Measurements from ENCODE around the gene STAG1. TPM values are rescaled to one million over a fixed set of nuclear protein-coding genes. Genes with fewer than 3 reads are reported as not detected.

The STAG1 gene
- total RNA-seq, 1 experiment from 2014 or later, result 43.7 TPM

GRCh38 chr3:136630915-136631314 lies 121.3 kb downstream of the STAG1 start:
- in situ Hi-C loops (cut with HindIII; ENCODE audit: low pct_unique_long_range_greater_than_20kb, low sequenced_read_pairs) (no loop called here), intact Hi-C loops (cut with micrococcal nuclease; ENCODE audit: unreplicated experiment) (no loop called here)
- ATAC-seq (no peak), DNase-seq (ENCODE audit: low read depth, low spot score) (no peak)
- BruUV-seq (replicated peaks), result no TSS peak
- Histone ChIP-seq H3K27ac (ENCODE audit: low read length) (no peak overlapping the region), H3K36me3 (ENCODE audit: control insufficient read depth, insufficient read depth, low read length) (no peaks in the 10 kb centered on the region), H3K4me3 (ENCODE audit: low read depth in 2 of 2, low read length in 2 of 2) (no peak overlapping the region), H3K9me3 (ENCODE audit: control insufficient read depth, insufficient read depth, low read depth, low read length) (no peaks in the 10 kb centered on the region), H3K27me3 (ENCODE audit: control insufficient read depth, insufficient read depth, low read length) (no peaks in the 10 kb centered on the region), H3K4me1 (ENCODE audit: control insufficient read depth, insufficient read depth, low read length) (peaks cover 33% of the 10 kb centered on the region)
- ChIA-PET CTCF (no interaction called here), POLR2A (interaction anchor here (0.5 kb wide), 1 partner anchor 112 kb away, joined by 8 read pairs; no protein-coding TSS in a partner anchor)
- TF ChIP-seq SIN3A (IDR thresholded peaks at IDR 0.05; ENCODE audit: borderline replicate concordance, insufficient read depth, low read depth, low read length) (no peak), REST (IDR thresholded peaks at IDR 0.05; ENCODE audit: insufficient read depth in 1 of 2, low read depth in 2 of 2, low read length in 1 of 2) (no peak), TCF7L2 (IDR thresholded peaks at IDR 0.05; ENCODE audit: low read depth, low read length) (no peak), POLR2AphosphoS5 (IDR thresholded peaks at IDR 0.05; ENCODE audit: low read depth, low read length) (no peak), CTCF (IDR thresholded peaks at IDR 0.05) (no peak)

GRCh38 chr3:136626493-136626892 lies 125.7 kb downstream of the STAG1 start:
- H3K36me3 ChIP-seq (ENCODE audit: control insufficient read depth, insufficient read depth, low read length), result no peaks in the 10 kb centered on the region
- intact Hi-C loops (cut with micrococcal nuclease; ENCODE audit: unreplicated experiment), result no loop called here
- H3K27ac ChIP-seq (ENCODE audit: low read length), result no peak overlapping the region
- no TSS peak for BruUV-seq (replicated peaks)
- CTCF ChIA-PET, result no interaction called here
- POLR2A ChIA-PET, result no interaction called here
- TF ChIP-seq CTCF (IDR thresholded peaks at IDR 0.05) (no peak), TCF7L2 (IDR thresholded peaks at IDR 0.05; ENCODE audit: low read depth, low read length) (no peak), POLR2AphosphoS5 (IDR thresholded peaks at IDR 0.05; ENCODE audit: low read depth, low read length) (no peak), REST (IDR thresholded peaks at IDR 0.05; ENCODE audit: insufficient read depth in 1 of 2, low read depth in 2 of 2, low read length in 1 of 2) (no peak), SIN3A (IDR thresholded peaks at IDR 0.05; ENCODE audit: borderline replicate concordance, insufficient read depth, low read depth, low read length) (no peak)
- no peaks in the 10 kb centered on the region for H3K9me3 ChIP-seq (ENCODE audit: control insufficient read depth, insufficient read depth, low read depth, low read length)
- ATAC-seq (no peak), DNase-seq (ENCODE audit: low read depth, low spot score) (no peak)
- H3K4me3 ChIP-seq (ENCODE audit: low read depth in 2 of 2, low read length in 2 of 2), result no peak overlapping the region
- H3K27me3 ChIP-seq (ENCODE audit: control insufficient read depth, insufficient read depth, low read length), result no peaks in the 10 kb centered on the region
- peaks cover 14% of the 10 kb centered on the region; the same call in 1 of the 2 replicates for H3K4me1 ChIP-seq (ENCODE audit: control insufficient read depth, insufficient read depth, low read length)
- in situ Hi-C loops (cut with HindIII; ENCODE audit: low pct_unique_long_range_greater_than_20kb, low sequenced_read_pairs), result no loop called here

All from Panc1 (cell line).